Esophagus squamous epithelium (tissue), 4 donors: ENCODE results near the gene TMEM167B.

Experiments
- CTCF ChIP-seq, 6 experiments: fragments of 450-650 bp in 4 of 6; fragments of 200-600 bp in 2 of 6; sonication (generic) in 2 of 6; IDR thresholded peaks; one replicate each; pipeline ENCODE4 v1.5.1; 2016 to 2019; ENCODE audit warnings: antibody characterized with exemption in 6 of 6, mild to moderate bottlenecking in 4 of 6, moderate library complexity in 4 of 6
- POLR2A ChIP-seq, 4 donors: fragments of 450-650 bp; IDR thresholded peaks; one replicate each; pipeline ENCODE4 v1.6.1; 2017; ENCODE audit warnings: antibody characterized with exemption in 4 of 4, mild to moderate bottlenecking in 4 of 4, moderate library complexity in 3 of 4

DNA sequence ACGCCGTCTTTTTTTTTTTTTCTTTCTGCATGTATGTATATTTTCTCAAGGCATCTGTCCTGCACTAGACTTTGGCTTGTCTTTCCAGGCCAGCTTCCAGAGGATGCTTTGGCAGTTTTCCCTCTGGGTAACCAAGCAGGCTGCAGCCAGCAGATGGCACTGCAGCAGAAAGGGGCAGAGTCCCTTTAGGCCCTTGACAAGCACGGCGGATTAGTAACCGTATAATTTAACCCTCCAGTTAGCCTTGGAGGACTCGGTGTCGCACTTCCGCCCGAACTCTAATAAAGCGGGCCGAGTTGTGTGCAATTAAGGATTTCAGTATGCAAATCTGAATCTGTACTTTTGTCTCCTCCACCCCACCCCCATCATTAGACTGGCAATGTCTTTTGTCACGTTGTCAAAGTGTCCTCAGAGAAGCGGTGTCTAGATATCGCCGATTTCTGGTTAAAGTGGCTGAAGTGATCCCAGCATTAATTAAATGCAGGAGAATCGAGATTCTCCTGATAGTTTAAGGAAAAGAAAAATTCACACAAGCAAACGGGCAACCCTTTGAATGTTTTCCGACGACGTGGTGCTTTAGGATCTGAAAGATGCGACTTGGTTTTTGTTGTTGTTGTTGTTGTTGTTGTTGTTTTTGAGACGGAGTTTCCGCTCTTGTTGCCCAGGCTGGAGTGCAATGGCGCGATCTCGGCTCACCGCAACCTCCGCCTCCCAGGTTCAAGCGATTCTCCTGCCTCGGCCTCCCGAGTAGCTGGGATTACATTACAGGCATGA, 1.1 kb upstream of the TMEM167B start:
- TF ChIP-seq CTCF (IDR thresholded peaks at IDR 0.05): peak in 5 of 6 experiments; percentile 41 to 67 (median 53)
- no peak for TF ChIP-seq POLR2A (IDR thresholded peaks at IDR 0.05)
